Suprapubic skin (tissue), 3 donors: ENCODE measurements around the gene DFFB.

Source experiments
- CTCF ChIP-seq, 2 donors: fragments of 200-600 bp in 1 of 2; fragments of 450-650 bp in 1 of 2; sonication (generic) in 1 of 2; IDR thresholded peaks; one replicate each; pipeline ENCODE4 v1.5.1; 2016 to 2019; ENCODE audit warnings: antibody characterized with exemption in 2 of 2, mild to moderate bottlenecking in 1 of 2, moderate library complexity in 1 of 2
- POLR2A ChIP-seq, 2 donors: fragments of 450-650 bp; IDR thresholded peaks; one replicate each; pipeline ENCODE4 v1.6.1; 2017; ENCODE audit warnings: antibody characterized with exemption in 2 of 2, mild to moderate bottlenecking in 2 of 2, moderate library complexity in 2 of 2

GRCh38 chr1:3905266-3905952 is 48.1 kb downstream of the DFFB start:
- TF ChIP-seq POLR2A (IDR thresholded peaks at IDR 0.05) (no peak), CTCF (IDR thresholded peaks at IDR 0.05) (no peak)
